PC-9 (cell line): Measurements from ENCODE around the gene SPG11. TPM values are rescaled to one million over a fixed set of nuclear protein-coding genes. Genes with fewer than 3 reads are reported as not detected.
"Not testable (repeated sequence)": the region's sequence is repeated elsewhere in the genome, so short reads cannot be mapped to it uniquely, and the experiment has no call there.

ENCODE experiments used
- BruUV-seq: library from RNA; stranded (reverse); fragments of 400-500 nt; replicated peaks from 2 replicates; lab custom pipeline; 2021; lab: Mats Ljungman, UMichigan
- CTCF ChIA-PET: fragments of 300-600 bp; sonication (Branson Sonifier 250); formaldehyde crosslinking; loops from one replicate; lab custom pipeline; 2022; ENCODE audit warnings: antibody characterized with exemption; lab: Charles Lee
- POLR2A ChIA-PET: fragments of 300-600 bp; sonication (Branson Sonifier 250); formaldehyde crosslinking; loops from one replicate; lab custom pipeline; 2022; ENCODE audit warnings: antibody characterized with exemption; ENCODE audit not compliant: unreplicated experiment; lab: Charles Lee
- DNase-seq, 2 experiments: peaks; one replicate each; pipeline versions ENCODE4 v3.0.0 to v3.0.0-alpha.2; 2015 to 2022; ENCODE audit warnings: mixed read lengths in 1 of 2
- H2AFZ ChIP-seq: fragments of 200-600 bp; sonication (generic); 2 replicates; pipeline ENCODE4 v1.8.1; 2017; ENCODE audit warnings: antibody characterized with exemption
- H3F3A ChIP-seq: fragments of 200-600 bp; sonication (generic); 2 replicates; pipeline ENCODE4 v1.8.1; 2017; ENCODE audit warnings: antibody characterized with exemption, mild to moderate bottlenecking, low read depth; ENCODE audit not compliant: insufficient read depth
- H3K27ac ChIP-seq: fragments of 200-600 bp; sonication (generic); 2 replicates; pipeline ENCODE4 v1.6.1; 2016; ENCODE audit warnings: mixed run types
- H3K27me3 ChIP-seq: fragments of 200-600 bp; sonication (generic); 2 replicates; pipeline ENCODE4 v1.6.1; 2016; ENCODE audit warnings: low read depth, mixed run types; ENCODE audit not compliant: insufficient read depth
- H3K36me3 ChIP-seq: fragments of 200-600 bp; sonication (generic); 2 replicates; pipeline ENCODE4 v1.6.1; 2016; ENCODE audit warnings: low read depth, mixed run types
- H3K4me1 ChIP-seq: fragments of 200-600 bp; sonication (generic); replicated peaks from 2 replicates; pipeline ENCODE4 v1.6.1; 2016; ENCODE audit warnings: mixed run types; ENCODE audit not compliant: insufficient read depth
- H3K4me2 ChIP-seq: fragments of 200-600 bp; sonication (generic); 2 replicates; pipeline ENCODE4 v1.6.1; 2017; ENCODE audit warnings: mixed run types
- H3K4me3 ChIP-seq: fragments of 200-600 bp; sonication (generic); 2 replicates; pipeline ENCODE4 v1.6.1; 2016; ENCODE audit warnings: mixed run types
- H3K79me2 ChIP-seq: fragments of 200-600 bp; sonication (generic); 2 replicates; pipeline ENCODE4 v1.6.1; 2017; ENCODE audit warnings: low read depth, mixed run types
- H3K9me2 ChIP-seq: fragments of 200-600 bp; sonication (generic); 2 replicates; pipeline ENCODE4 v1.8.1; 2017; ENCODE audit warnings: mild to moderate bottlenecking; ENCODE audit not compliant: insufficient read depth
- H3K9me3 ChIP-seq: fragments of 200-600 bp; sonication (generic); 2 replicates; pipeline ENCODE4 v1.8.1; 2016; ENCODE audit warnings: low read depth; ENCODE audit not compliant: insufficient read depth
- H4K20me1 ChIP-seq: fragments of 200-600 bp; sonication (generic); 2 replicates; pipeline ENCODE4 v1.8.1; 2017; ENCODE audit not compliant: insufficient read depth
- EZH2 ChIP-seq: fragments of 200-600 bp; sonication (generic); IDR thresholded peaks from 2 replicates; pipeline ENCODE4 v1.8.0; 2017; ENCODE audit warnings: antibody characterized with exemption, low read depth
- intact Hi-C: fragments of 100-400 bp; cut with micrococcal nuclease; formaldehyde crosslinking; loops from one replicate; pipeline ENCODE4 v1.10.0; 2022; ENCODE audit not compliant: unreplicated experiment
- total RNA-seq: library from RNA; stranded (reverse); gene quantifications from 2 replicates; pipeline ENCODE4 v1.2.3, GENCODE V29; 2021
- TF ChIP-seq, protein P1 (sequence below): fragments of 200-600 bp; sonication (generic); conservative IDR thresholded peaks from 2 replicates; pipeline ENCODE4 v1.6.1; 2017; ENCODE audit warnings: mixed run types, antibody characterized with exemption, mild to moderate bottlenecking, moderate library complexity

SPG11 gene
- total RNA-seq, 1 experiment from 2014 or later, result 64.2 TPM

DNA sequence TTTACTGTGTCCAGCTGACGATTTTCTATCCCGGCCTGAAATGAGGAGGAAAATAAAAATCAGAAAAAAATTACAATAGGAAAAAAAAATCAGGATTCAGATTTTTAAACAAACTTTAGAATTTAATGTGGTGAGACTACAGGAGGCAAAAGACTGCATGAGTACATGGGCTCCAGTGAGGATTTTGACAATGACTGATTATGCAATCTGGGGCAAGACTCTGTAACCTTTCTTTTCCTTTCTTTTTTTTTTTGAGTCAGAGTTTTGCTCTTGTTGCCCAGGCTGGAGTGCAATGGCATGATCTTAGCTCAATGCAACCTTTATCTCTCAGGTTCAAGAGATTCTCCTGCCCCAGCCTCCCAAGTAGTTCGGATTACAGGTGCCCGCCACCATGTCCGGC is 29.9 kb downstream of the SPG11 start:
- BruUV-seq, result no TSS peak
- intact Hi-C loops, result no loop called here

DNA sequence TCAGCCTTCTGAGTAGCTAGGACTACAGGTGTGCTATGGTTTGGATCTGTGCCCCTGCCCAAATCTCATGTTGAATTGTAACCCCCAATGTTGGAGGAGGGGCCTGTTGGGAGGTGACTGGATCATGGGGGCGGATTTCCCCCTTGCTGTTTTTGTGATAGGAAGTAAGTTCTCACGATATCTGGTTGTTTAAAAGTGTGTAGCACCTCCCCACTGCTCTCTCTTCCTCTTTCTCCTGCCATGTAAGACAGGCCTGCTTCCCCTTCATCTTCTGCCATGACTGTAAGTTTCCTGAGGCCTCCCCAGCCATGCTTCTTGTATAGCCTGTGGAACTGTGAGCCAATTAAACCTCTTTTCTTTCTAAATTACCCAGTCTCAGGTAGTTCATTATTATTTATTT is 38.2 kb downstream of the SPG11 start:
- H3F3A ChIP-seq, CTCF ChIA-PET, H4K20me1 ChIP-seq, H3K9me2 ChIP-seq, intact Hi-C loops, H3K79me2 ChIP-seq, BruUV-seq, H3K27me3 ChIP-seq, H3K9me3 ChIP-seq, H2AFZ ChIP-seq, H3K4me3 ChIP-seq, H3K4me2 ChIP-seq, H3K27ac ChIP-seq, DNase-seq, H3K4me1 ChIP-seq, POLR2A ChIA-PET: not testable (repeated sequence)
- 0 out of 2 replicates have a peak, but pooled peaks cover 14% of the 10 kb centered on the region for H3K36me3 ChIP-seq

More for the DNA sequence above, 29.9 kb downstream of the SPG11 start:
- Histone ChIP-seq H3K4me2 (no peak overlapping the region), H3F3A (peaks cover 6% of the 10 kb centered on the region; the same call in 1 of the 2 replicates), H3K9me2 (no peaks in the 10 kb centered on the region), H3K4me1 (no peaks in the 10 kb centered on the region), H3K36me3 (0 out of 2 replicates have a peak, but pooled peaks cover 6% of the 10 kb centered on the region), H3K27me3 (no peaks in the 10 kb centered on the region), H3K27ac (peak overlapping the region; percentile 43; the same call in 1 of the 2 replicates), H3K4me3 (no peak overlapping the region), H2AFZ (no peak overlapping the region), H3K79me2 (no peaks in the 10 kb centered on the region), H3K9me3 (no peaks in the 10 kb centered on the region), H4K20me1 (no peaks in the 10 kb centered on the region)
- DNase-seq, result no peak
- TF ChIP-seq, protein P1, sequence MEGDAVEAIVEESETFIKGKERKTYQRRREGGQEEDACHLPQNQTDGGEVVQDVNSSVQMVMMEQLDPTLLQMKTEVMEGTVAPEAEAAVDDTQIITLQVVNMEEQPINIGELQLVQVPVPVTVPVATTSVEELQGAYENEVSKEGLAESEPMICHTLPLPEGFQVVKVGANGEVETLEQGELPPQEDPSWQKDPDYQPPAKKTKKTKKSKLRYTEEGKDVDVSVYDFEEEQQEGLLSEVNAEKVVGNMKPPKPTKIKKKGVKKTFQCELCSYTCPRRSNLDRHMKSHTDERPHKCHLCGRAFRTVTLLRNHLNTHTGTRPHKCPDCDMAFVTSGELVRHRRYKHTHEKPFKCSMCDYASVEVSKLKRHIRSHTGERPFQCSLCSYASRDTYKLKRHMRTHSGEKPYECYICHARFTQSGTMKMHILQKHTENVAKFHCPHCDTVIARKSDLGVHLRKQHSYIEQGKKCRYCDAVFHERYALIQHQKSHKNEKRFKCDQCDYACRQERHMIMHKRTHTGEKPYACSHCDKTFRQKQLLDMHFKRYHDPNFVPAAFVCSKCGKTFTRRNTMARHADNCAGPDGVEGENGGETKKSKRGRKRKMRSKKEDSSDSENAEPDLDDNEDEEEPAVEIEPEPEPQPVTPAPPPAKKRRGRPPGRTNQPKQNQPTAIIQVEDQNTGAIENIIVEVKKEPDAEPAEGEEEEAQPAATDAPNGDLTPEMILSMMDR, result no peak
- TF ChIP-seq EZH2, result no peak
- CTCF ChIA-PET, result interaction anchor here (1.1 kb wide), 1 partner anchor 50 kb away, joined by 5 read pairs; no protein-coding TSS in a partner anchor
- POLR2A ChIA-PET, result interaction anchor here (0.6 kb wide), 1 partner anchor 632 kb away, joined by 10 read pairs; no protein-coding TSS in a partner anchor

DNA sequence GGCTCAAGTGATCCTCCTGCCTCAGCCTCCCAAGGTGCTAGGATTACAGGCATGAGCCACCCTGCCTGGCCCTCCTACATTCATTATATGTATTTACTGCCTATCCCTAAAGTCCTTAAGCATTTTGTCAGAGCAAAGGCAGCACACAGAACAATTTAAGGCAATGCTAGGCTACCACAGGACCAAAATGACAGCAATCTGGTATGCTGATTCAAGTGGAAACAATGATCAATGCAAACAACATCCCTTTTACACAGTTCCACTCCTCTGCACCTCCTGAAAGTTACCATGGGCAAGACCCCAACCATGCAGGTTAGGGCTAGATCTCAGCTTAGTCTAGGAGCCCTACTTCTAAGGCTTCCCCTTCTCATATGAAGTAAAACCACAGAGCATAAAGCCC is 40.3 kb downstream of the SPG11 start:
- intact Hi-C loops, result no loop called here
- no peaks in the 10 kb centered on the region for H3K9me3 ChIP-seq
- no peaks in the 10 kb centered on the region for H3F3A ChIP-seq
- ChIA-PET POLR2A (no interaction called here), CTCF (no interaction called here)
- H3K79me2 ChIP-seq, result no peaks in the 10 kb centered on the region
- no peak overlapping the region for H3K4me3 ChIP-seq
- TF ChIP-seq, protein P1, result no peak
- TF ChIP-seq EZH2, result no peak
- H3K36me3 ChIP-seq, result 0 out of 2 replicates have a peak, but pooled peaks cover 4% of the 10 kb centered on the region
- no peak overlapping the region for H3K27ac ChIP-seq
- no peak for DNase-seq
- BruUV-seq, result no TSS peak
- no peak overlapping the region for H3K4me2 ChIP-seq
- H3K27me3 ChIP-seq, result no peaks in the 10 kb centered on the region
- H2AFZ ChIP-seq, result no peak overlapping the region
- no peaks in the 10 kb centered on the region for H4K20me1 ChIP-seq
- no peaks in the 10 kb centered on the region for H3K9me2 ChIP-seq
- H3K4me1 ChIP-seq, result no peaks in the 10 kb centered on the region

DNA sequence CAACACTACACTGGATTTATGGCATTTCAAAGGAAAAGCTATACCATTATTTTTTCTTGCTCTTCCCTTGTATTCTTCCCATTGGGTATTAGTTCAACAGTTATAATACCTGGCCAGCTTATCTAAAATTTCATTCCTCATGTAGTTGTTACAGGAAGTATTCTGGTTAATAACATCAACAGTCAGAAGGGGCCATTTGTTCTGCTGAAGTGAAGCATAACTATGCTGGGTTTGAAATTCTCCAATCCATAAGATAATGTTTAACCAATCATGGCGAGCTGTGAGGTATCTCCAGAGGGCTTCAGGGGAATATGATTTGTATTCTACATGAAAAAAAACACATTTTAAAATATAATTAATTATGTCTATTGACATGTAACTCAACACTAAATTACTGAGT is 43.4 kb downstream of the SPG11 start:
- Histone ChIP-seq H2AFZ (no peak overlapping the region), H3K4me3 (no peak overlapping the region), H3K79me2 (no peaks in the 10 kb centered on the region), H3K9me3 (no peaks in the 10 kb centered on the region), H3K9me2 (no peaks in the 10 kb centered on the region), H3K4me1 (no peaks in the 10 kb centered on the region), H4K20me1 (no peaks in the 10 kb centered on the region), H3K36me3 (0 out of 2 replicates have a peak, but pooled peaks cover 5% of the 10 kb centered on the region), H3K27me3 (no peaks in the 10 kb centered on the region), H3K27ac (no peak overlapping the region), H3K4me2 (no peak overlapping the region), H3F3A (no peaks in the 10 kb centered on the region)
- DNase-seq, result no peak
- ChIA-PET POLR2A (no interaction called here), CTCF (interaction anchor here (0.6 kb wide), 1 partner anchor 118 kb away, joined by 8 read pairs; no protein-coding TSS in a partner anchor)
- intact Hi-C loops, result no loop called here
- no peak for TF ChIP-seq EZH2
- TF ChIP-seq, protein P1, result no peak
- BruUV-seq, result no TSS peak
